IMR-90 (cell line): ENCODE data around the gene CTNNA1. TPM values are rescaled to one million over a fixed set of nuclear protein-coding genes. Genes with fewer than 3 reads are reported as not detected.
"Not testable (repeated sequence)": the region's sequence is repeated elsewhere in the genome, so short reads cannot be mapped to it uniquely, and the experiment has no call there.

Experiments used
- ATAC-seq: fragments of 200-7000 bp; cut with Tn5 transposase; 2 replicates; pipeline ENCODE4 v1.9.1; 2020; ENCODE audit warnings: low read depth, mild to moderate bottlenecking, moderate library complexity
- BruUV-seq: library from RNA; stranded (reverse); fragments of 400-500 nt; replicated peaks from 2 replicates; lab custom pipeline; 2021; lab: Mats Ljungman, UMichigan
- CTCF ChIA-PET: fragments of 300-600 bp; formaldehyde crosslinking; extraction: SDS; loops from one replicate; lab custom pipeline; 2021; ENCODE audit warnings: antibody characterized with exemption; lab: Yijun Ruan, JAX
- POLR2A ChIA-PET: fragments of 300-600 bp; sonication (Branson Sonifier 250); formaldehyde crosslinking; loops from one replicate; lab custom pipeline; 2022; ENCODE audit warnings: antibody characterized with exemption; ENCODE audit not compliant: unreplicated experiment; lab: Charles Lee
- DNase-seq: peaks from one replicate; pipeline ENCODE4 v3.0.0; 2013
- H2AFZ ChIP-seq: replicated peaks from 2 replicates; pipeline ENCODE3; 2013; ENCODE audit warnings: low read length, mild to moderate bottlenecking; ENCODE audit not compliant: poor library complexity
- H2AK5ac ChIP-seq: 2 replicates; pipeline ENCODE4 v1.6.1; 2013; ENCODE audit warnings: low read depth, low read length, inconsistent platforms
- H2AK9ac ChIP-seq: replicated peaks from 2 replicates; pipeline ENCODE3; 2013; ENCODE audit warnings: mild to moderate bottlenecking, low read depth, low read length, moderate library complexity; ENCODE audit not compliant: poor library complexity
- H2BK120ac ChIP-seq: 2 replicates; pipeline ENCODE4 v1.6.1; 2013; ENCODE audit warnings: low read depth, low read length, inconsistent platforms
- H2BK15ac ChIP-seq: 3 replicates; pipeline ENCODE4 v1.6.1; 2013; ENCODE audit warnings: low read depth, low read length, inconsistent platforms
- H2BK20ac ChIP-seq: 2 replicates; pipeline ENCODE4 v1.6.1; 2013; ENCODE audit warnings: low read depth, mild to moderate bottlenecking, inconsistent platforms, low read length, moderate library complexity
- H2BK5ac ChIP-seq: 2 replicates; pipeline ENCODE4 v1.6.1; 2013; ENCODE audit warnings: mild to moderate bottlenecking, low read depth, low read length, inconsistent platforms; ENCODE audit not compliant: poor library complexity, severe bottlenecking
- H3K14ac ChIP-seq: replicated peaks from 2 replicates; pipeline ENCODE4 v1.6.1; 2013; ENCODE audit warnings: low read depth, low read length, inconsistent platforms
- H3K18ac ChIP-seq: 2 replicates; pipeline ENCODE4 v1.6.1; 2013; ENCODE audit warnings: low read depth, low read length, control low read depth
- H3K23ac ChIP-seq: 2 replicates; pipeline ENCODE4 v1.6.1; 2013; ENCODE audit warnings: low read depth, low read length, inconsistent platforms
- H3K27ac ChIP-seq: 2 replicates; pipeline ENCODE4 v1.5.1; 2013; ENCODE audit warnings: mild to moderate bottlenecking, control low read depth, low read length; ENCODE audit not compliant: insufficient read depth
- H3K27me3 ChIP-seq: 2 replicates; pipeline ENCODE4 v1.6.1; 2013; ENCODE audit warnings: low read length; ENCODE audit not compliant: control insufficient read depth, insufficient read depth
- H3K36me3 ChIP-seq: 2 replicates; pipeline ENCODE4 v1.6.1; 2013; ENCODE audit warnings: low read length, mixed read lengths; ENCODE audit not compliant: control insufficient read depth, insufficient read depth
- H3K4ac ChIP-seq: 2 replicates; pipeline ENCODE4 v1.6.1; 2013; ENCODE audit warnings: low read depth, low read length, inconsistent platforms
- H3K4me1 ChIP-seq: 2 replicates; pipeline ENCODE4 v1.6.1; 2013; ENCODE audit warnings: low read length, mixed read lengths; ENCODE audit not compliant: control insufficient read depth, insufficient read depth
- H3K4me2 ChIP-seq: 2 replicates; pipeline ENCODE4 v1.6.1; 2013; ENCODE audit warnings: low read depth, mild to moderate bottlenecking, control low read depth, low read length, moderate library complexity
- H3K4me3 ChIP-seq: 2 replicates; pipeline ENCODE4 v1.5.1; 2013; ENCODE audit warnings: low read depth, mild to moderate bottlenecking, control low read depth, low read length, moderate library complexity; ENCODE audit not compliant: insufficient read depth
- H3K56ac ChIP-seq: 2 replicates; pipeline ENCODE4 v1.6.1; 2013; ENCODE audit warnings: low read length, inconsistent platforms; ENCODE audit not compliant: insufficient read depth; ENCODE audit errors: extremely low read depth
- H3K79me1 ChIP-seq, 2 experiments: 2 replicates each; pipeline ENCODE4 v1.6.1; 2013; ENCODE audit warnings: low read length in 2 of 2, inconsistent platforms in 1 of 2, low read depth in 1 of 2
- H3K9ac ChIP-seq: 2 replicates; pipeline ENCODE4 v1.6.1; 2013; ENCODE audit warnings: low read depth, low read length, control low read depth
- H3K9me1 ChIP-seq: 2 replicates; pipeline ENCODE4 v1.6.1; 2013; ENCODE audit warnings: low read length, inconsistent platforms; ENCODE audit not compliant: insufficient read depth
- H3K9me3 ChIP-seq: 2 replicates; pipeline ENCODE4 v1.6.1; 2013; ENCODE audit warnings: low read length; ENCODE audit not compliant: control insufficient read depth, insufficient read depth
- H4K20me1 ChIP-seq: 2 replicates; pipeline ENCODE4 v1.6.1; 2013; ENCODE audit warnings: low read length, inconsistent platforms; ENCODE audit not compliant: insufficient read depth
- H4K5ac ChIP-seq: 2 replicates; pipeline ENCODE4 v1.6.1; 2013; ENCODE audit warnings: mild to moderate bottlenecking, low read depth, low read length, control low read depth
- H4K8ac ChIP-seq, 2 experiments: 2 replicates each; pipeline ENCODE4 v1.6.1; 2013; ENCODE audit warnings: low read depth in 2 of 2, low read length in 2 of 2, control low read depth in 1 of 2, inconsistent platforms in 1 of 2
- H4K91ac ChIP-seq: 2 replicates; pipeline ENCODE4 v1.6.1; 2013; ENCODE audit warnings: low read depth, low read length, inconsistent platforms; ENCODE audit not compliant: insufficient read depth
- BHLHE40 ChIP-seq: fragments of 150-350 bp; IDR thresholded peaks from 2 replicates; pipeline ENCODE4 v1.6.1; 2016; ENCODE audit warnings: mild to moderate bottlenecking, low read depth, low read length
- CEBPB ChIP-seq: IDR thresholded peaks from 2 replicates; pipeline ENCODE4 v1.6.1; 2012; ENCODE audit warnings: low read depth, low read length, improper control_type of control experiment
- SMC3 ChIP-seq: fragments of 150-350 bp; IDR thresholded peaks from 2 replicates; pipeline ENCODE4 v1.6.1; 2016; ENCODE audit warnings: low read depth, mild to moderate bottlenecking, antibody characterized with exemption, low read length, moderate library complexity
- WGBS, 2 experiments: methylation state at CpG; one replicate each; pipeline versions ENCODE4 v1.1.5 to v1.1.7; 2013; ENCODE audit warnings: missing lambda C conversion rate in 2 of 2; ENCODE audit not compliant: insufficient read length in 1 of 2; ENCODE audit errors: extremely low coverage in 2 of 2; 5-methylcytosine and 5-hydroxymethylcytosine counted together
- dilution Hi-C: fragments of 300-500 bp; cut with HindIII; formaldehyde crosslinking; loops from one replicate; pipeline ENCODE4 v1.14.3; 2018; ENCODE audit warnings: low sequenced_read_pairs; ENCODE audit not compliant: unreplicated experiment
- in situ Hi-C: fragments of 300-500 bp; cut with MboI; formaldehyde crosslinking; loops from 3 replicates; pipeline ENCODE4 v1.14.3; 2019; ENCODE audit warnings: low sequenced_read_pairs, inconsistent platforms, mixed read lengths
- intact Hi-C: fragments of 100-400 bp; cut with micrococcal nuclease; formaldehyde crosslinking; loops from 2 replicates; pipeline ENCODE4 v1.10.0; 2022
- polyA plus RNA-seq, 3 experiments: library from polyadenylated mRNA; depleted of rRNA; stranded (reverse); fragments of >200 nt; gene quantifications; 2 replicates each; pipeline ENCODE4 v1.2.3, GENCODE V29; 2012; ENCODE audit warnings: low replicate concordance in 1 of 3
- total RNA-seq: library from RNA; depleted of rRNA; stranded (reverse); fragments of >200 nt; gene quantifications from 2 replicates; pipeline ENCODE4 v1.2.3, GENCODE V29; 2012

Gene CTNNA1
- total and polyA plus RNA-seq, 2 of the 4 experiments (the other 2 are of a cell fraction): 220 to 471 TPM

DNA sequence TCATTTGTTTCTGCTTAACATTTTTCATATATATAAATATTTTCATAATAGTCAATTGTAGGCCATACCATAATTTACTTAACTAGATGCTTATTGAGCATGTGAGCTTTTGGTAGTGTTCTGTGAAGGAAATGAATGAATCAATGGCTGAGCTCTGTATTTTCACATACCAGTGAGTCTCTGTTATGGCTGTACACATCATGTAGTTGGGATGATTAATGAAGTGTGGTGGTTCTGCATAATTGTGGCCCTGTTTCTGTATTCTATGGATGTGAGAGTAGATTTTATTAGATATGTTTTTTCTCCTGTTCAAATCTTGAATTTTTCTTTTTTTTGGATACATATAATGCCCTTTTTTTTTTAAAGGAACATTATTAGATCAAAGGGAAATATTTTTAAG lies 56.2 kb downstream of the CTNNA1 start:
- Histone ChIP-seq H3K36me3 (peaks cover 14% of the 10 kb centered on the region), H4K20me1 (peaks cover 27% of the 10 kb centered on the region), H3K4me2 (no peak overlapping the region), H3K9me3 (no peaks in the 10 kb centered on the region), H3K27me3 (no peaks in the 10 kb centered on the region), H3K18ac (no peak overlapping the region), H4K91ac (no peak overlapping the region), H2BK5ac (no peak overlapping the region), H3K9me1 (peaks cover 5% of the 10 kb centered on the region; the same call in 1 of the 2 replicates), H2BK20ac (no peak overlapping the region), H3K14ac (no peak overlapping the region), H4K5ac (no peak overlapping the region), H3K4me1 (no peaks in the 10 kb centered on the region; the same call in 1 of the 2 replicates), H3K9ac (no peak overlapping the region), H2BK15ac (no peak overlapping the region), H2AK9ac (no peak overlapping the region), H2AFZ (no peak overlapping the region), H3K4ac (no peak overlapping the region), H2BK120ac (no peak overlapping the region), H2AK5ac (no peak overlapping the region), H3K23ac (no peak overlapping the region), H3K27ac (no peak overlapping the region), H3K79me1 (peaks cover 23 to 67% of the 10 kb centered on the region in 2 experiments), H3K56ac (no peak overlapping the region), H3K4me3 (no peak overlapping the region), H4K8ac (no peak overlapping the region)
- POLR2A ChIA-PET: no interaction called here
- DNase-seq: peak; percentile 72
- in situ Hi-C loops: no loop called here
- intact Hi-C loops: no loop called here
- dilution Hi-C loops: no loop called here
- ATAC-seq: peak; percentile 56
- BruUV-seq: no TSS peak
- CTCF ChIA-PET: interaction anchor here (0.7 to 1.0 kb wide), 2 partner anchors 8 to 149 kb away, joined by 4 read pairs; no protein-coding TSS in a partner anchor
- TF ChIP-seq SMC3 (no peak), BHLHE40 (no peak), CEBPB (no peak)

DNA sequence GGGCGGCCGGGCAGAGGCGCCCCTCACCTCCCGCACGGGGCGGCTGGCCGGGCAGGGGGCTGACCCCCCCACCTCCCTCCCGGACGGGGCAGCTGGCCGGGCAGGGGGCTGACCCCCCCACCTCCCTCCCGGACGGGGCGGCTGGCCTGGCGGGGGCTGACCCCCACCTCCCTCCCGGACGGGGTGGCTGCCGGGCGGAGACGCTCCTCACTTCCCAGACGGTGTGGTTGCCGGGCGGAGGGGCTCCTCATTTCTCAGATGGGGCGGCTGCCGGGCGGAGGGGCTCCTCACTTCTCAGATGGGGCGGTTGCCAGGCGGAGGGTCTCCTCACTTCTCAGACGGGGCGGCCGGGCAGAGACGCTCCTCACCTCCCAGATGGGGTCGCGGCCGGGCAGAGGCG lies 57.6 kb downstream of the CTNNA1 start:
- WGBS, 2 experiments: no CpG with 5 or more reads among the region's 35 CpGs
- H3K27ac ChIP-seq, H2BK120ac ChIP-seq, H4K5ac ChIP-seq, H2BK20ac ChIP-seq, H3K9me3 ChIP-seq, CTCF ChIA-PET, H3K4me3 ChIP-seq, H4K8ac ChIP-seq, H4K91ac ChIP-seq, in situ Hi-C loops, intact Hi-C loops, H2AK5ac ChIP-seq, H3K4me2 ChIP-seq, H3K23ac ChIP-seq, H2BK5ac ChIP-seq, H3K4ac ChIP-seq, H3K56ac ChIP-seq, BruUV-seq, DNase-seq, H3K18ac ChIP-seq, H2AFZ ChIP-seq, dilution Hi-C loops, H2BK15ac ChIP-seq, POLR2A ChIA-PET, H3K9ac ChIP-seq, H3K14ac ChIP-seq, H3K9me1 ChIP-seq, H3K4me1 ChIP-seq, H2AK9ac ChIP-seq, ATAC-seq, H3K27me3 ChIP-seq: not testable (repeated sequence)
- Histone ChIP-seq H3K36me3 (peaks cover 15% of the 10 kb centered on the region), H3K79me1 (peaks cover 22 to 64% of the 10 kb centered on the region in 2 experiments), H4K20me1 (peaks cover 25% of the 10 kb centered on the region)
